PFSK-1 (cell line): ENCODE results near the gene GTF2F1.

Source experiments
- POLR2AphosphoS5 ChIP-seq: IDR thresholded peaks from 2 replicates; pipeline ENCODE4 v1.6.1; 2012; ENCODE audit warnings: low read depth, mild to moderate bottlenecking, control low read depth, low read length, moderate library complexity
- REST ChIP-seq, 2 experiments: IDR thresholded peaks; 2 replicates each; pipeline versions ENCODE4 v1.6.1 to v1.8.0; 2011 to 2012; ENCODE audit warnings: low read depth in 2 of 2, low read length in 2 of 2, control low read depth in 1 of 2, inconsistent platforms in 1 of 2, mild to moderate bottlenecking in 1 of 2, moderate library complexity in 1 of 2; ENCODE audit not compliant: insufficient read depth in 1 of 2
- SIN3A ChIP-seq: IDR thresholded peaks from 2 replicates; pipeline ENCODE4 v1.6.1; 2012; ENCODE audit warnings: mild to moderate bottlenecking, low read length, moderate library complexity, borderline replicate concordance; ENCODE audit not compliant: insufficient read depth
- TAF1 ChIP-seq: IDR thresholded peaks from 2 replicates; pipeline ENCODE4 v1.6.1; 2012; ENCODE audit warnings: low read length, control low read depth, borderline replicate concordance; ENCODE audit not compliant: insufficient read depth

- TF ChIP-seq POLR2AphosphoS5 (no peak), REST (IDR thresholded peaks at IDR 0.05; ENCODE audit: insufficient read depth in 1 of 2, low read depth in 2 of 2, low read length in 2 of 2) (no peak), SIN3A (no peak), TAF1 (no peak)
Observed at GRCh38 chr19:6417713-6418561, 25.0 kb upstream of the GTF2F1 start.
